ENCODE measurements around the gene CDKL2. TPM values are rescaled to one million over a fixed set of nuclear protein-coding genes. Genes with fewer than 3 reads are reported as not detected.

The CDKL2 gene
- polyA plus RNA-seq, 1 donor (not counting 4 experiments of a cell fraction or from before 2014, with no cell fraction given), result 0.64 TPM

- Histone ChIP-seq H3K4me3 (ENCODE audit: control insufficient read depth in 2 of 3, extremely low read depth in 1 of 3, insufficient read depth in 2 of 3, low read depth in 1 of 3, low read length in 3 of 3) (no peak overlapping the region), H2AFZ (ENCODE audit: control insufficient read depth, low read length) (no peak overlapping the region), H3K4me1 (ENCODE audit: control insufficient read depth, extremely low read depth, insufficient read depth, low read length) (no peaks in the 10 kb centered on the region), H3K36me3 (ENCODE audit: control insufficient read depth in 2 of 2, extremely low read depth in 1 of 2, insufficient read depth in 2 of 2, low read length in 2 of 2) (no peaks in the 10 kb centered on the region), H3K27ac (ENCODE audit: control insufficient read depth, insufficient read depth, low read length) (no peak overlapping the region), H3K9ac (ENCODE audit: control insufficient read depth, extremely low read depth, insufficient read depth, low read length) (no peak overlapping the region), H4K20me1 (ENCODE audit: control insufficient read depth, extremely low read depth, insufficient read depth, low read length) (no peaks in the 10 kb centered on the region), H3K27me3 (ENCODE audit: control insufficient read depth, extremely low read depth, insufficient read depth, low read length) (no peaks in the 10 kb centered on the region), H3K9me1 (ENCODE audit: control insufficient read depth, extremely low read depth, insufficient read depth, low read length) (no peaks in the 10 kb centered on the region), H3K79me2 (ENCODE audit: control insufficient read depth, insufficient read depth, low read length) (no peaks in the 10 kb centered on the region), H3K4me2 (ENCODE audit: control insufficient read depth, extremely low read depth, insufficient read depth, low read depth, low read length) (no peak overlapping the region), H3K9me3 (ENCODE audit: control insufficient read depth, low read depth, low read length) (no peaks in the 10 kb centered on the region)
- TF ChIP-seq EZH2 (IDR thresholded peaks at IDR 0.05; ENCODE audit: low read length), result no peak
- TF ChIP-seq, protein P1, sequence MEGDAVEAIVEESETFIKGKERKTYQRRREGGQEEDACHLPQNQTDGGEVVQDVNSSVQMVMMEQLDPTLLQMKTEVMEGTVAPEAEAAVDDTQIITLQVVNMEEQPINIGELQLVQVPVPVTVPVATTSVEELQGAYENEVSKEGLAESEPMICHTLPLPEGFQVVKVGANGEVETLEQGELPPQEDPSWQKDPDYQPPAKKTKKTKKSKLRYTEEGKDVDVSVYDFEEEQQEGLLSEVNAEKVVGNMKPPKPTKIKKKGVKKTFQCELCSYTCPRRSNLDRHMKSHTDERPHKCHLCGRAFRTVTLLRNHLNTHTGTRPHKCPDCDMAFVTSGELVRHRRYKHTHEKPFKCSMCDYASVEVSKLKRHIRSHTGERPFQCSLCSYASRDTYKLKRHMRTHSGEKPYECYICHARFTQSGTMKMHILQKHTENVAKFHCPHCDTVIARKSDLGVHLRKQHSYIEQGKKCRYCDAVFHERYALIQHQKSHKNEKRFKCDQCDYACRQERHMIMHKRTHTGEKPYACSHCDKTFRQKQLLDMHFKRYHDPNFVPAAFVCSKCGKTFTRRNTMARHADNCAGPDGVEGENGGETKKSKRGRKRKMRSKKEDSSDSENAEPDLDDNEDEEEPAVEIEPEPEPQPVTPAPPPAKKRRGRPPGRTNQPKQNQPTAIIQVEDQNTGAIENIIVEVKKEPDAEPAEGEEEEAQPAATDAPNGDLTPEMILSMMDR (optimal IDR thresholded peaks at IDR 0.05 in 1 of 3, IDR thresholded peaks at IDR 0.05 in 1 of 3, conservative IDR thresholded peaks at IDR 0.05 in 1 of 3; ENCODE audit: extremely low read depth in 1 of 3, insufficient read depth in 2 of 3, low read length in 3 of 3), result no peak
- DNase-seq (ENCODE audit: low read depth, low spot score) (no peak), FAIRE-seq (no peak)
- dilution Hi-C loops (cut with MboI; ENCODE audit: extremely low pct_ligation_motif_present, low sequenced_read_pairs), result no loop called here
These were observed 24.4 kb downstream of the CDKL2 start for GRCh38 chr4:75605928-75606327.

DNA sequence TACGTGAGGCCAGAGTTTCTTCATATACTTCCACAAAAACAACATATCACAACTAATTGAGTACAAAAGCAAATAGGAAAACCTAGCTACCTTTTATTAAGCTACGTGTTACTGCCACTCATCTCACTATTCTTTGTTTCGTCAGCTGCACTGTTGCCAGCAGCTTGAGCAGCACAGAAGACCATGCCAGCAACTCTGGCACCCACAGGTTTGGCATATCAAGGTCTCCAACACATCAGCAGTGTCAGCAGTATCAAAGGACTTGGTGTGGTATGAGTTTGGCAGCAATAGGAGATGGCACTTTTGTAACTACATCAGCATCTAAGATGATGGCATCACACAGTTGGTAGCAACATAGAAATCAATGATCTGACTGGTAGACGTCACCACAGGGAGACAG lies 30.7 kb downstream of the CDKL2 start:
- dilution Hi-C loops (cut with MboI; ENCODE audit: extremely low pct_ligation_motif_present, low sequenced_read_pairs), result no loop called here
- Histone ChIP-seq H4K20me1 (ENCODE audit: control insufficient read depth, extremely low read depth, insufficient read depth, low read length) (no peaks in the 10 kb centered on the region), H3K9me3 (ENCODE audit: control insufficient read depth, low read depth, low read length) (no peaks in the 10 kb centered on the region), H3K79me2 (ENCODE audit: control insufficient read depth, insufficient read depth, low read length) (no peaks in the 10 kb centered on the region), H3K27me3 (ENCODE audit: control insufficient read depth, extremely low read depth, insufficient read depth, low read length) (no peaks in the 10 kb centered on the region), H3K27ac (ENCODE audit: control insufficient read depth, insufficient read depth, low read length) (no peak overlapping the region), H3K4me2 (ENCODE audit: control insufficient read depth, extremely low read depth, insufficient read depth, low read depth, low read length) (no peak overlapping the region), H2AFZ (ENCODE audit: control insufficient read depth, low read length) (no peak overlapping the region), H3K9me1 (ENCODE audit: control insufficient read depth, extremely low read depth, insufficient read depth, low read length) (no peaks in the 10 kb centered on the region), H3K4me1 (ENCODE audit: control insufficient read depth, extremely low read depth, insufficient read depth, low read length) (no peaks in the 10 kb centered on the region), H3K4me3 (ENCODE audit: control insufficient read depth in 2 of 3, extremely low read depth in 1 of 3, insufficient read depth in 2 of 3, low read depth in 1 of 3, low read length in 3 of 3) (no peak overlapping the region), H3K36me3 (ENCODE audit: control insufficient read depth in 2 of 2, extremely low read depth in 1 of 2, insufficient read depth in 2 of 2, low read length in 2 of 2) (no peaks in the 10 kb centered on the region), H3K9ac (ENCODE audit: control insufficient read depth, extremely low read depth, insufficient read depth, low read length) (no peak overlapping the region)
- FAIRE-seq (no peak), DNase-seq (ENCODE audit: low read depth, low spot score) (no peak)
- TF ChIP-seq, protein P1 (optimal IDR thresholded peaks at IDR 0.05 in 1 of 3, IDR thresholded peaks at IDR 0.05 in 1 of 3, conservative IDR thresholded peaks at IDR 0.05 in 1 of 3; ENCODE audit: extremely low read depth in 1 of 3, insufficient read depth in 2 of 3, low read length in 3 of 3), result no peak
